HepG2 (cell line): Measurements from ENCODE around the gene ZFYVE28. TPM values are rescaled to one million over a fixed set of nuclear protein-coding genes. Genes with fewer than 3 reads are reported as not detected.

Experiments
- ATAC-seq: fragments of 200-7000 bp; cut with Tn5 transposase; 3 replicates; pipeline ENCODE4 v1.9.1; 2020; ENCODE audit warnings: mild to moderate bottlenecking, moderate library complexity
- BruUV-seq: library from RNA; stranded (reverse); fragments of 400-500 nt; replicated peaks from 2 replicates; lab custom pipeline; 2021; lab: Mats Ljungman, UMichigan
- CTCF ChIA-PET: fragments of 300-600 bp; formaldehyde crosslinking; extraction: SDS; loops from one replicate; lab custom pipeline; 2021; ENCODE audit warnings: low total read pairs, inconsistent platforms, low intra/inter-chr PET ratio; lab: Yijun Ruan, JAX
- POLR2A ChIA-PET: fragments of 350-600 bp; sonication (Branson Sonifier 250); formaldehyde crosslinking; loops from one replicate; lab custom pipeline; 2020; ENCODE audit warnings: antibody characterized with exemption, inconsistent platforms; lab: Yijun Ruan, JAX
- DNase-seq: peaks from one replicate; pipeline ENCODE4 v3.0.0-alpha.2; 2015; ENCODE audit warnings: low spot score
- FAIRE-seq: peaks from 3 replicates; lab custom pipeline; 2011; peaks lifted over from hg19 to GRCh38; lab: Jason Lieb, UNC
- H2AFZ ChIP-seq: one replicate; pipeline ENCODE4 v1.6.1; 2011; ENCODE audit warnings: low read length, inconsistent platforms
- H3K27ac ChIP-seq: fragments of 300-600 bp; 3 replicates; pipeline ENCODE4 v1.8.0; 2011; ENCODE audit warnings: mixed run types, mild to moderate bottlenecking, mixed read lengths, low read length, inconsistent platforms; ENCODE audit not compliant: insufficient read depth; ENCODE audit errors: extremely low read length
- H3K27me3 ChIP-seq, 2 experiments: fragments of 200-600 bp in 1 of 2; 2 replicates in 1 of 2; 3 replicates in 1 of 2; pipeline versions ENCODE4 v1.6.0 to v1.8.0; 2011; ENCODE audit warnings: low read length in 2 of 2, mild to moderate bottlenecking in 2 of 2, moderate library complexity in 2 of 2, inconsistent platforms in 1 of 2; ENCODE audit not compliant: insufficient read depth in 2 of 2, control insufficient read depth in 1 of 2
- H3K36me3 ChIP-seq, 2 experiments: fragments of 200-600 bp in 1 of 2; replicated peaks in 1 of 2; 2 replicates in 1 of 2; 3 replicates in 1 of 2; pipeline versions ENCODE4 v1.5.1 to v1.8.0; 2011; ENCODE audit warnings: low read length in 2 of 2, inconsistent platforms in 1 of 2; ENCODE audit not compliant: insufficient read depth in 2 of 2, control insufficient read depth in 1 of 2
- H3K4me1 ChIP-seq: 2 replicates; pipeline ENCODE4 v1.5.1; 2012; ENCODE audit warnings: low read length, inconsistent platforms; ENCODE audit not compliant: insufficient read depth
- H3K4me2 ChIP-seq: 2 replicates; pipeline ENCODE4 v1.6.0; 2011; ENCODE audit warnings: low read depth, low read length, inconsistent platforms
- H3K4me3 ChIP-seq, 3 experiments: fragments of 200-600 bp in 1 of 3; sonication (generic), shearing (Covaris generic) in 1 of 3; replicated peaks in 1 of 3; 2 replicates each; pipeline ENCODE4 v1.5.1; 2011 to 2016; ENCODE audit warnings: low read length in 3 of 3, inconsistent platforms in 2 of 3, low read depth in 2 of 3, mild to moderate bottlenecking in 2 of 3, control low read depth in 1 of 3, mixed read lengths in 1 of 3; ENCODE audit not compliant: insufficient read depth in 1 of 3
- H3K79me2 ChIP-seq: one replicate; pipeline ENCODE4 v1.6.1; 2011; ENCODE audit warnings: low read length, inconsistent platforms; ENCODE audit not compliant: insufficient read depth
- H3K9ac ChIP-seq: 2 replicates; pipeline ENCODE4 v1.6.0; 2011; ENCODE audit warnings: mild to moderate bottlenecking, low read depth, low read length, inconsistent platforms; ENCODE audit not compliant: insufficient read depth
- H3K9me3 ChIP-seq: 2 replicates; pipeline ENCODE4 v1.5.1; 2012; ENCODE audit warnings: mild to moderate bottlenecking, low read length
- H4K20me1 ChIP-seq: 2 replicates; pipeline ENCODE4 v1.6.0; 2011; ENCODE audit warnings: inconsistent platforms, mild to moderate bottlenecking, low read length, moderate library complexity; ENCODE audit not compliant: insufficient read depth
- ATF2 ChIP-seq: sonication (generic); formaldehyde crosslinking; IDR thresholded peaks from 2 replicates; pipeline ENCODE4 v1.4.0; 2020; ENCODE audit warnings: missing genetic modification reagents
- ISL2 ChIP-seq: sonication (generic); formaldehyde crosslinking; IDR thresholded peaks from 2 replicates; pipeline ENCODE4 v1.5.0; 2020; ENCODE audit warnings: missing genetic modification reagents
- SP5 ChIP-seq: IDR thresholded peaks from 2 replicates; pipeline ENCODE4 v1.6.1; 2016; ENCODE audit warnings: low read depth, borderline replicate concordance
- TFDP1 ChIP-seq: IDR thresholded peaks from 2 replicates; pipeline ENCODE4 v1.6.1; 2016; ENCODE audit warnings: missing compliant biosample characterization, missing genetic modification reagents, borderline replicate concordance
- WGBS: methylation state at CpG from one replicate; pipeline ENCODE4 v1.1.6; 2017; ENCODE audit warnings: low lambda C conversion rate; 5-methylcytosine and 5-hydroxymethylcytosine counted together
- in situ Hi-C: cut with HindIII; loops from 2 replicates; pipeline ENCODE4 v1.10.0; 2017; ENCODE audit warnings: low pct_unique_long_range_greater_than_20kb; ENCODE audit not compliant: extremely low pct_ligation_motif_present
- intact Hi-C: fragments of 100-400 bp; cut with micrococcal nuclease; formaldehyde crosslinking; loops from one replicate; pipeline ENCODE4 v1.10.0; 2022; ENCODE audit not compliant: unreplicated experiment
- polyA plus RNA-seq, 8 experiments: library from polyadenylated mRNA; depleted of rRNA in 3 of 8; stranded (reverse) in 7 of 8; unstranded in 1 of 8; fragments of >200 nt; fragmentation: Illumina TruSeq in 4 of 8; extraction: Trizol in 4 of 8; gene quantifications; 2 replicates each; pipeline versions ENCODE4 v1.2.1 to v1.2.3, GENCODE V29; 2011 to 2016; ENCODE audit warnings: low read depth in 4 of 8, missing spikeins in 1 of 8, mixed read lengths in 1 of 8; ENCODE audit not compliant: insufficient read depth in 1 of 8
- total RNA-seq, 5 experiments: library from RNA; depleted of rRNA; stranded (reverse); fragments of >200 nt; fragmentation: Illumina TruSeq; extraction: Trizol; gene quantifications; 2 replicates each; pipeline ENCODE4 v1.2.3, GENCODE V29; 2016; ENCODE audit warnings: low read depth in 1 of 5
- TF ChIP-seq, protein P1 (sequence below): fragments of 450-650 bp; IDR thresholded peaks from 2 replicates; pipeline ENCODE4 v1.6.1; 2016

Gene ZFYVE28
- total and polyA plus RNA-seq, 2 of the 13 experiments (the other 11 are each of a cell fraction or from before 2014, with no cell fraction given), result 0.12 to 0.22 TPM

DNA sequence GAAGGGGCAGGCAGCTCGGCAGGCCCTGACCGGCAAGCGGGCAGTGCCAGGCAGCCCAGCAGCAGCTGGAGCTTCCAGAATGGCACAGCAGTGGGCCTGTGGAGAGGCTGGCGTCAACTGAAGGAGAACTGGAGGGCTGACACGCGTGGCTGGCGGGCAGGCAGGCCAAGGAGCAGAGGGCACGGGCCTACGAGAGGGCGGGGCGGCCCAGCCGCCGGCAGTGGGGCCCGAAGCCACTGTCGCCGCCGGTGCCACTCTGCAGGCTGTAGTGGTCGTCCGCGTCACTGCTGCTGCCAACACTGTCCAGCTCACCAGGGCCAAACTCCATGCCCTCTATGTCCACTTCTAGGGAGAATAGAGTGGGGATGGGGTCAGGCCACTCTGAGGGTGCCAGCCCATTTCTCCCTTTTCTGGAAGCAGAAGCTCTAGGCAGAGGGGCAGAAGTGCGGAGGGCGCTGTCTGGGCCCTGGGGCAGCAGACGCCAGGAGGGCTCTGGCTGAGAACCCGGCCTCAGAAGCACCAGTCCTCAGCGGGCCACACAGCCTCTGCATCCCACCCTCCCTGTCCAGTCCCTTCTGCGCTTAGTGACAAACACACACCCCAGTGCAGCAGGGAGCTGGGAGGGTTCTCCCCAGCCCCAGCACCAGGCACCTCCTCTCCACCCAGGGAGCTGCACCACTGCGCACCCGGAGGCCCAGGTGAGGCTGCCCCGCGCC, 167.9 kb downstream of the ZFYVE28 start (continued):
- TF ChIP-seq TFDP1 (CRISPR knock-in tag) (no peak), ATF2 (CRISPR knock-in tag) (no peak), SP5 (no peak)

- H3K4me3 ChIP-seq, result no peak overlapping the region
- CTCF ChIA-PET, result no interaction called here
- no peak for ATAC-seq
- H2AFZ ChIP-seq, result no peak overlapping the region
- in situ Hi-C loops (no loop called here), intact Hi-C loops (loop anchor here (10.0 kb wide), 1 partner anchor 215 kb away; the partner anchor contains the start of gene RNF4)
- peaks cover 15% of the 10 kb centered on the region for H3K4me1 ChIP-seq
- DNase-seq, result no peak
- H3K27me3 ChIP-seq, result no peaks in the 10 kb centered on the region
- POLR2A ChIA-PET, result no interaction called here
- H3K9ac ChIP-seq, result no peak overlapping the region
- H3K9me3 ChIP-seq, result no peaks in the 10 kb centered on the region
- H3K27ac ChIP-seq, result no peak overlapping the region
- H4K20me1 ChIP-seq, result no peaks in the 10 kb centered on the region
- 96% methylated on average over 14 of the region's 26 CpGs for WGBS
- no peak for FAIRE-seq
- H3K79me2 ChIP-seq, result no peaks in the 10 kb centered on the region
- no peak overlapping the region for H3K4me2 ChIP-seq
- TF ChIP-seq, protein P1, sequence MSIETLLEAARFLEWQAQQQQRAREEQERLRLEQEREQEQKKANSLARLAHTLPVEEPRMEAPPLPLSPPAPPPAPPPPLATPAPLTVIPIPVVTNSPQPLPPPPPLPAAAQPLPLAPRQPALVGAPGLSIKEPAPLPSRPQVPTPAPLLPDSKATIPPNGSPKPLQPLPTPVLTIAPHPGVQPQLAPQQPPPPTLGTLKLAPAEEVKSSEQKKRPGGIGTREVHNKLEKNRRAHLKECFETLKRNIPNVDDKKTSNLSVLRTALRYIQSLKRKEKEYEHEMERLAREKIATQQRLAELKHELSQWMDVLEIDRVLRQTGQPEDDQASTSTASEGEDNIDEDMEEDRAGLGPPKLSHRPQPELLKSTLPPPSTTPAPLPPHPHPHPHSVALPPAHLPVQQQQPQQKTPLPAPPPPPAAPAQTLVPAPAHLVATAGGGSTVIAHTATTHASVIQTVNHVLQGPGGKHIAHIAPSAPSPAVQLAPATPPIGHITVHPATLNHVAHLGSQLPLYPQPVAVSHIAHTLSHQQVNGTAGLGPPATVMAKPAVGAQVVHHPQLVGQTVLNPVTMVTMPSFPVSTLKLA, result peak; percentile 43; the same call in 1 of the 2 replicates
- no peak for TF ChIP-seq ISL2
- H3K36me3 ChIP-seq, result peaks cover 5 to 8% of the 10 kb centered on the region in 2 experiments; a peak in 4 of 5 replicates
- no TSS peak for BruUV-seq
Measured at GRCh38 chr4:2249526-2250356, 168.7 kb downstream of the ZFYVE28 start.
